Measurements from ENCODE around the gene SYT15.

Gene SYT15

GRCh38 chr10:46544989-46545791 lies 33.7 kb upstream of the SYT15 start:
- DNase-seq, result peak; percentile 20

GRCh38 chr10:46545861-46546590 lies 32.9 kb upstream of the SYT15 start:
- DNase-seq, result no peak

- no peak for DNase-seq
Observed at GRCh38 chr10:46546591-46547540, 32.1 kb upstream of the SYT15 start.

- DNase-seq, result no peak
Observed at GRCh38 chr10:46547541-46548497, 31.1 kb upstream of the SYT15 start.

- no peak for DNase-seq
Observed at GRCh38 chr10:46548498-46549090, 30.3 kb upstream of the SYT15 start.

GRCh38 chr10:46549171-46550075 lies 29.5 kb upstream of the SYT15 start:
- no peak for DNase-seq

GRCh38 chr10:46550076-46550790 lies 28.7 kb upstream of the SYT15 start:
- no peak for DNase-seq

- DNase-seq, result no peak
Observed at GRCh38 chr10:46550795-46551700, 27.9 kb upstream of the SYT15 start.

- DNase-seq, result no peak
Observed at GRCh38 chr10:46551701-46552525, 27.0 kb upstream of the SYT15 start.

- no peak for DNase-seq
Observed at GRCh38 chr10:46552526-46553237, 26.2 kb upstream of the SYT15 start.

GRCh38 chr10:46553238-46554049 lies 25.5 kb upstream of the SYT15 start:
- DNase-seq, result no peak

GRCh38 chr10:46554166-46554781 lies 24.7 kb upstream of the SYT15 start:
- no peak for DNase-seq

GRCh38 chr10:46555366-46555712 lies 23.6 kb upstream of the SYT15 start:
- DNase-seq, result no peak

GRCh38 chr10:46555713-46556514 lies 23.0 kb upstream of the SYT15 start:
- no peak for DNase-seq
